Hypothalamus (tissue), 51 donors: ENCODE measurements around the gene GAREM1.
"Not testable (repeated sequence)": the region's sequence is repeated elsewhere in the genome, so short reads cannot be mapped to it uniquely, and the experiment has no call there.

Experiments
- DNase-seq, 51 donors: peaks; one replicate each; lab custom pipeline; 2025; lab: John Stamatoyannopoulos, UW

GAREM1 gene

DNA sequence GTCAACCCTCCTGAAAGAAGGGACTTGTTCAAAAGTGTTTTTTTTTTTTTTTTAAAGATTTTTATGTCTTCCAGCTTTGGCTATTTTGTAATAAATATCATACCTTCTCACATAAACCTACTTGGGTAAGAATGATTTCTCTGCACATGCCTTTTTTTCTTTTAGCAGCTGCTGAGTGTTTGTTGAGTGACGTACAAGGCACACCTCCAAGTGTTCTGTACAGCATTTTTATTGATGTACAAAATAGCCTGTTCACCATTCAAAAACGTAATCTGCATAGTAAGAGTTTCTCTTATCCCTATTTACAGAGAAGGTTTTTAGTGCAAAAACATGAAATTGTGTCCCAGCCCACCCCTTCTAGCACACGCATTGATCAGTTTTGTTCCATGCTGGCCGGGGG lies 203.2 kb downstream of the GAREM1 start:
- no peak for DNase-seq

DNA sequence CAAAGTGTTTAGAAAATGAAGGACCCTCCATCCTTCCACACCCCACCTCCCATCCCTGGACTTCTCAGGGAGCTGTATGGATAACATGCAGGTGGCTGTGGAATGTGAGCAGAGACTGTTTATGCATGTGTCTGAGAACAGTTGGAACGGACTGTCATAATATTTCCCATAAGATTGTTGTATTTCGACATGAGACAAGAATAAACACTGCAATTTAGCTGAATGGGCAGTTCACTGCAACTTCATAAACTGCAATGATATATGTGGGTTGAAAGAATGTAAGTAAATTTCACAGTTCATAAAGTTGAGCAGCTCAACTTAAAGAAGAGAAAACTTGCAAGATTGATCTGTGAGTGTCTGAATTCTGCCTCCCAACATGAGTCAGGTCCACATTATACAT lies 206.3 kb downstream of the GAREM1 start:
- DNase-seq: no peak

DNA sequence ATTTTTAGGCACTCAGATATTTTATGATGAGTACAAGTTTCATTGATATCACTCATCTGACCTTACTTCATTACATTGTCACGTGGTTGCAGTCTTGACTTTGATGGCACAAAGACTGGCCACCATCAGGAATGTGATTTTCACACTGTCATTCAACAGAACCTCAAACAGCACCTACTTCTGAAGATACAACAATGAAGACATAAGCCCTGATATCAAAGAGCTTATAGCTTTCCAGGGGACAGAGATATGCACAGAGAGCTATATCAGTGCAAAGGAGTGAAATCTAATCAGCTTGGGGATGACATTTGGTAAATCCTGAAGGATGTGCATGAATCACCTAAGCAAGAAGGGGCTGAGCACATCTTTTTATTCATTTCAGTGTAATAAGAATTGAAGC lies 208.6 kb downstream of the GAREM1 start:
- no peak for DNase-seq

DNA sequence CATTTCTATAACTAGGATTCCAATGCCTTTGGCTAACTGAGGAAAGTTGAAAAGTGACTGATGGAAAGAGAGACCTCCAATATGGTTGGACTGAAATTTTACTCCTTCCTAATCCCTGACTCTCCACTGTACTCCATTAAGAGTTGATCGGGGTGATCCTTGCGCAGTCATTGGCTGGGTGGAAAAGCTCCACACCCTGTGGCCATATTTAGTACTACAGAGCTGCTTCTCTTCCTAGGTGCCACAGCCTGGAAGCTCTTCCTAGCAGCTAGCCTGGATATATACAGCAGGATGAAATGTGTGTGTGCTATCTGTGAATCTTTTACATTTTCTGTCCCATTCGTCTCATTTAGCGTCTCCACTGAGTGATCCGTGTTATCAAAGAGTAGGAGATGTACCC lies 209.7 kb downstream of the GAREM1 start:
- no peak for DNase-seq

DNA sequence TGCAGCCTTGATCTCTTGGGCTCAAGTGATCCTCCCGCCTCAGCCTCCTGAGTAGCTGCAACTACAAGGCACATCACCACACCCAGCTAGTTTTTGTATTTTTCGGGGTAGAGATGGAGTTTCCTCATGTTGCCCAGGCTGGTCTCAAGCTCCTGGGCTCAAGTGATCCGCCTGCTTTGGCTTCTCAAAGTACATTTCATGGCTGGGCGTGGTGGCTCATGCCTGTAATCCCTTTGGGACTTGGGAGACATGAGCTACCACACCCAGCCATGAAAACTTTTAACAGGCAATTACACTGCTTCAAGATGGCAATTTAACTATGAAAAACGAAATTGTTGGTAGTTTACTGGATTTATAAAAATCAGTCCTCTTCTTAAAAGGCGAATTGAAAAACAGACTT lies 211.1 kb downstream of the GAREM1 start:
- no peak for DNase-seq

DNA sequence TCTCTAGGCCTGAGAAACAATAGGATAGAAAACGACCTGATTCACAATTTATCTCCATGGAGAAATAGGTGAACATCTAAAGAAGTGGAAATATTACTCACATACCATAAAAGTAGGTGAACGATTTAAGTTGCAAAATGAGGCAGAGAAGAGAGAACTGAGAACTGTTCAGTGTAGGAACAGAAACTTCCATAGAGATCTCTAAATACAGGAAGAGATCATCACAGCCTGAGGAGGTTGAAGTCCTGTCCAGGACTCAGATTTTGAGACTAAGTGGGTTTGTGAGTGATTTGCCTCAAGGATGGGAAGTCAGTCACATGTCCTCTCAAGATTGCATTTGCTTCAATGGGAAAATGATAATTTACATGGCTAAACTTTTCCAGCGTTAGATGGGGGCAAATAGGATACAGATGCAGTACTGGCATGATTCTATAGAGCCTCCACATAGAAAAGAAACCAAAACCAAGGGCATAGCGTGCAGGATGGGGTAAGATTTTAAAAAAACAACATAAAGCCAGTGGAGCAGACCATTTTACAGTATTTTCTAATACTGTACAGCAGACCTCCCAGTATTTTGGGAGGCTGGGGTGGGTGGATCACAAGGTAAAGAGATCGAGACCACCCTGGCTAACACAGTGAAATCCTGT lies 212.0 kb downstream of the GAREM1 start:
- no peak for DNase-seq

DNA sequence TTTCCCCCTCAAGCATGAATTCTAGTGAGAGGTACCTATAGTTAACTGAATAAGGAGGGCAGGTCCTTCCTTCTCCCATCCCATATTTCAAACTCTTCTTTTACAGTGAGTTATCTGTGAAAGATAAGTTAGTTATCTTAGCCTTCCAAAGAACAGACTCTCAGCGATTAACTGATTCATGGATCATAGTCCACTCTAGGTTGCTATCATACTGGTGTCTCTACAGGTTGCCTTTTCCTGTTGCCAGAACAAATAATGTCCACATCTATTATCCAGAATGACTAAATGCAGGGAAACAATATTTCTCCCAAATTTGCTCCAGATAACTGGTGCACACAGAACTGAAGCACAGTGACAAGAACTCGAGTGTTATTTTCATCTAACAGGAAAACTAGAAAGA lies 212.5 kb downstream of the GAREM1 start:
- no peak for DNase-seq

DNA sequence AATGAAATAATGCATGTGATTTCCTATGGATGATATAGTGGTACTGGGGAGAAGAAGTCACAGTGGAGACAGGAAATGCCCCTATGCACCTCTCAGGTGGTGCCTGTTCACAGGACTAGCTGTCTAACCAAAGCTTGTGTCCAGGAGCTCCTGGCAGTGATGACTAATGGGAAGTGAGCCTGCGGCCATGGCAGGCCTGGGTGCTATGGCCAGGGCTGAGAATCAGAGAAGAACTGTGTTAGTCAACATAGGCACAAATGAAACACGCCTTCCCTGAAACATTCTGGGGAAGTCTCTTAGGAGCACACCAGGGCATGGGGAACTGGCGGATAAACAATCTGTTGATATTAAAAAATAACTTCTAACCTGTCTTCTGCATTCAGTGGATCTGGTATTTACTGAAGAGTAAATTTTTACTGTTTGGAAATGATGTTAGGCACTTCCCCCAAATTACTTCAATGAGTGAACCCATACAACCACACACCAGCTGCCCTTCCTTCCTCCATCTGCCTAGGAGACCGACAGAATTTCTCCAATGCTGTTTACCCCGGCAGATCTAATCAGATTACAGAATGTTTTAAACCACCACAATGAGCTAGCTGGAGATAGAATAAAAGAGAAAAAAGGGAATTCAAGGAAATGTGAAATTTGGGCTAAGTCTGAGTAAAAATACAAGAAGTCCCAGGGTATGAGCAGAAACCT lies 213.4 kb downstream of the GAREM1 start:
- DNase-seq: peak in 1 of 51 donors; percentile 13

DNA sequence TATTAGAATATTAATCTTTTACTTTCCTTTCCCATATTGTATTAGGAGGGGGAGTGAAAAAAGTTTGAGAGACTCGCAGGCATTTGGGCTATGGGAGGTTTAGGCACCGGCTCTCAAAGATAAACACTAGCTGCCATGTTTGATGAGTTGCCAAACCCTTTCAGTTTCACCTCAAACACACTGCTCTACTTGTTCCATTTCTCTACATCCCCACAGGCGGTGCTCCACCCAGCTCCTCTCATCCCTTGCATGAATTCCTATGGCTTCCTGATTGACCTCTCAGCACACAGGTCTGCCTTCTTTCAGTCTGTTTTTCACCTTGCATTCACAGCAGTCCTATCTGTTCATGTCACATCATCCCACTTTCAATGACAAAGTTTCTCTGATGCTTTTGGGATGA lies 215.1 kb downstream of the GAREM1 start:
- no peak for DNase-seq

DNA sequence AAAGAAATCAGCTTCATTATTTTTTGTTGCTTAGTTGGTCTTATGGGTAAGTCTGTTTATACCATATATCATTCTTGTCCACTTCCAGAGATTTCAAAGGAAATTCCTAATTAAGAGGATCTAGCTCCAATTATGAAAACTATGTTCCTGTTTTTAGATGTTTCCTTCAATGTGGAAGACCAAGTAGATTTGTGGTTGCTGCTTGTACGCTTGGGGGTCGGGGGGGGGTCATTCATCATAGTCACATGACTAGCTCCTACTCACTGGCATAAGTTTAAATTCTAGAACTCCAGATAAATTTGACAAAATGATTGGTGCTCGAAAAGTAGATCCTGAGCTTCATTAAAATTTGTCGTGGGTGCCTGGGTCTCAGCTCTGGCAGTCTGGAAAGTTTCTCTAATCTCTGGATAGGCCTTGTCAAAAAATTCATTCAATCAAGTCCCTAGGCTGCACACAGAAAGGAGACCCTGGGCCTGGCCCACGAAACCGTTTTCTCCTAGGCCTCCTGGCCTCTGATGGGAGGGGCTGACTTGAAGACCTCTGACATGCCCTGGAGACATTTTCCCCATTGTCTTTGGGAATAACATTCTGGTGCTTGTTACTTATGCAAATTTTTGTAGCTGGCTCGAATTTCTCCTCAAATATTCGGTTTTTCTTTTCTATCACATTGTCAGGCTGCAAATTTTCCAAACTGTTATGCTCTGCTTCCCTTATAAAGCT lies 218.4 kb downstream of the GAREM1 start:
- DNase-seq: no peak

DNA sequence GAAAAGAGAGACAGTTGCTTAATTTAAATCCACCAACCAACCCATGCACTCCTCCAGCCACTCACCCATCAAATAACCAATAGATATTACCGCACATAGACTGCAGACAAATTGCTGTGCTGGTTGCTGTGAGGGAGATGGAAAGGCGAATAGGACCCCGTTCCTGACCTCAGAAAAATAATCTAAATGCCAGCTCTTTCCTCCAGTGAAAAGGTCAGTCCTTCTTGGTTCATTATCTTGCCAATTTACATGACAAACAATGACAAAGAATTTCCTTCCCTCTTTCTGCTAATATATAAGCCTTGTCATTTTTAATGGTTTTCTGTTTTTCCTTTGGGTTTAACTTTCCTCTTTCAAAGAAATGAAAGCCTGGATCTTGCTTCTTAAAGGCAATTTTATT lies 219.2 kb downstream of the GAREM1 start:
- DNase-seq: no peak

DNA sequence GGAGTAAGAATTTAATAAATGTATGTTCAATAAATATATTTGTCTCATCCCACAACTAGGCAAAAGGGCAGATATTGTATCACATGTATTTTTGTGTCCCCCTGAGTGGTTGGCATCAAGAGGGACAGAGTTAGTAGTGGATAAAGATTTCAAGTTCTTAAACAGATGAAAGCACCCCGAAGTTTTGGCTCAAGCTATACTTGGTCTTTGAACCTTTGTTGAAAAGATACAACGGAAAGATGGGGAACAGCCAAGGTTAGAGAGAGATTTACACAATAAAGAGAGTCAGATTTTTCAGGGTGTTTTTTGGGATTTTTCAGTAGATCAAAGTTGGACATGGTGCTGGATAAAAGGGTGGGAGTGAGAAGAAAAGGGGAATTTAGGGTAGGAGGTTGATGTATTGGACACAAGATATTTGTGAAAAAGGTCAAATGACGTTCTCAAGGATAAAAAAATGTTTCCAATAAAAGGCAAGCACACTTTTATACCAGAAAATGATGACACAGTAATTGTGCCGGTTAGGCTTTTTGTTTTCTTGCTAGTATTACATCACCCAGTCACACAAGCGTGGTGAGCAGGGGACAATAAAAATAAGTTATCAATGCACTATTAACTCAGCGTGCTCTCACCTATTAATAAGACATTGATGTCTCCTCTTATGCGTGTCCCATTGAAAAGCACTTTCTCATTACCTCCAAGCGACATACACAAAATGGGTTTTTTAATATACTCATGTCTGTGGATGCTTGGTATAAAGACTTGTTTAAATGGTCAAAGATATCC lies 221.3 kb downstream of the GAREM1 start:
- no peak for DNase-seq

DNA sequence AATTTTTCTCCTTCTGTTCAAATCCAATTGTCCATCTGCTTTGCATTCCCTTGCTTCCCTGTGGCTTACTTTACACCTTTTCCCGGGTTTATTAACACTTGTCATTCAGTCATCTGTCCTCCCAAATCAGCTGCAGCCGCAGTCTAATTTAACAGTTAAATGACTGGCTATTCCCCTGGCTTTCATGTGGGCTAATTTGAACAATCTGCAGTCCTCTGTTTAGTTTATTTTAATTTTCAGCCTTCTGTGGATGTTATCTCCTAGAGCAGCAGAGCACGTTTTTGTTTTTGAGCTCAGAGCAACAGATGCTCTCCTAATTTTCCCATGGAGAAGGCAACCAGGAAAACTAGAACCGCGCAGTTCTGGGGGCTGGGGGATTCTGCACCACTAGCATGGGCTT lies 225.8 kb downstream of the GAREM1 start:
- DNase-seq: no peak

DNA sequence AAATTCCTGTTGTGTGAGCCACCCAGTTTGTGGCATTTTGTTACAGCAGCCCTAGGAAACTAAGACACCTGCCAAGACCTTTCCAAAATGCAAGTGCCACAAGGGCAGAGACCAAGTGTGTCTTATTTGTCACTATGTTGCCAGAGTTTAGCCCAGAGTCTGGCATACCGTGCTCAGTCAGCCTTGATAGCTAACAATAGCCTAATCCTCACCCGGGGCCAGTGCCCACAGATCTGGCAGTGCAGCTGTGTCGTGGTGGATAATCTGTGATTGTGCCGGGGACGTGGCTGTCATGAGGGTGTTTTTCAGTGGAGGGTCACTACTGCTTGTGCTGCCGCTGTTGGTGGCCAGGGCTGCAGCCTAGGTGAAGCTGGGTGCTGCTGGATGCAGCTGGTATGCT lies 227.3 kb downstream of the GAREM1 start:
- DNase-seq: peak in 2 of 51 donors; percentile 8 to 21

DNA sequence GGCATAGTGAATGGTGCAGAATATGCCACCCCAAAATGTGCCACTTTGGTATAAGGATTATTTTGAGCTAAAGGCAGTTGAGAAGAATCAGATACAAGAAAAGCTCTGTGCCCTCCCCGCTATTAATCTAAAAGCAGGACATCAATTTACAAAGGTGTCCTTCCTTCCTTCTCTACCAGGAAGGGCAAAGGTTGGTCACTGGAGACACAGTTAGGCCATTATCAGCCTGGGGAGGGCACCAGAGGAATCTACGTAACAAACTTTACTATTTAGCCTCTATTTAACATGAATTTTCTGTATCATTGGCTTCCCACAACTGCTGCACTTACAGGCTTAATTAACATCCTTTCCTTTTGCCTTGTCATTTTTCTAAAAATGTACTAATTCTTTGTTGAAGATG lies 228.3 kb downstream of the GAREM1 start:
- no peak for DNase-seq

DNA sequence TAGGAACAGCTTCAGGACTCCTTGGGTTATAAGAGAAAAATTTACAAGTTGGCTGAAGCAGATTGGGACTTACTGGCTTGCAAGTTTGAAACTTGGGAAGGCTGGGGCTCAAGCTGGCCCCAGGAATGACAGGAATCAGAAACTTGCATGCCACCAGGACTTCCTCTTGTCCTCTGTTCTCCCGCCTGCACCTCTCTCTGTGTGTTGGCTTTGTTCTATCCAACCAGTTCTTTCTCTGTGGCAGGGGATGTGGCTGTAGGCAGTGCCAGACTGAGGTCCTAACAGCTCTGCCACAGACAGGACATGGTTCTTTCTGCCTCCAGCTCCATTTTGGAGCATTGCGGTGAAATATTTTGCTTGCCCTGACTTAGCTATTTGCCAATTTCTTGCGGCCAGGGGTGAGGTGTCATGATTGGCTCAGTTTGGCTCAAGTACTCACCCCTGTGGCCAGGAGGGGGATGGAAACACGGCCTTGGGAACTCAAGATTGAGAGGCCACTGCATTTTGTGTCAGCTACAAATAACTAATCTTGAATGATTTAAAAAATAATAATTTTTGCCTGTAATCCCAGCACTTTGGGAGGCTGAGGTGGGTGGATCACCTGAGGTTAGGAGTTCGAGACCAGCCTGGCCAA lies 231.9 kb downstream of the GAREM1 start:
- no peak for DNase-seq

DNA sequence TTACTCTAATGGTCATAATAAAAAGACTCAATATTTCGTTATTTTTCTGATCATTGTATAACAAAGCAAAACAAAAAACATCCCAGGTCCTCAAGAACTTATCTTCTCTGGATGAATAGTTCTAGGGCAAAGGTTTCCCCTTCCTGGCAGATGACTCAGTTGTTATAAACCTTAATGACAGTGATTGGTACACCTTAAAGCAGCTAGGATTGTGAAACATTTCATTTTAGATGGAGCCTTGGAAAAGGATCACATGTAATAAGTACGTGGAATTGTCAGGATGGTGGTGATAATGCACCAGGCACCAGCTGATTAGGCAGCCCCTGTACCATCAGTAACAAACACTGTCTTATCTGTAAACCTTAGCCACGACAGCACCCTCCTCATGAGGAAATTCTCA lies 233.6 kb downstream of the GAREM1 start:
- no peak for DNase-seq

DNA sequence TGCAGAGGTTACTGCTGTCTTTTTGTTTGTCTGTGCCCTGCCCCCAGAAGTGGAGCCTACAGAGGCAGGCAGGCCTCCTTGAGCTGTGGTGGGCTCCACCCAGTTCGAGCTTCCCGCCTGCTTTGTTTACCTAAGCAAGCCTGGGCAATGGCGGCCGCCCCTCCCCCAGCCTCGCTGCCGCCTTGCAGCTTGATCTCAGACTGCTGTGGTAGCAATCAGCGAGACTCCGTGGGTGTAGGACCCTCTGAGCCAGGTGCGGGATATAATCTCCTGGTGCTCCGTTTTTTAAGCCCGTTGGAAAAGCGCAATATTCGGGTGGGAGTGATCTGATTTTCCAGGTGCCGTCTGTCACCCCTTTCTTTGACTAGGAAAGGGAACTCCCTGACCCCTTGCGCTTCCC lies 237.3 kb downstream of the GAREM1 start:
- not testable (repeated sequence) for DNase-seq

DNA sequence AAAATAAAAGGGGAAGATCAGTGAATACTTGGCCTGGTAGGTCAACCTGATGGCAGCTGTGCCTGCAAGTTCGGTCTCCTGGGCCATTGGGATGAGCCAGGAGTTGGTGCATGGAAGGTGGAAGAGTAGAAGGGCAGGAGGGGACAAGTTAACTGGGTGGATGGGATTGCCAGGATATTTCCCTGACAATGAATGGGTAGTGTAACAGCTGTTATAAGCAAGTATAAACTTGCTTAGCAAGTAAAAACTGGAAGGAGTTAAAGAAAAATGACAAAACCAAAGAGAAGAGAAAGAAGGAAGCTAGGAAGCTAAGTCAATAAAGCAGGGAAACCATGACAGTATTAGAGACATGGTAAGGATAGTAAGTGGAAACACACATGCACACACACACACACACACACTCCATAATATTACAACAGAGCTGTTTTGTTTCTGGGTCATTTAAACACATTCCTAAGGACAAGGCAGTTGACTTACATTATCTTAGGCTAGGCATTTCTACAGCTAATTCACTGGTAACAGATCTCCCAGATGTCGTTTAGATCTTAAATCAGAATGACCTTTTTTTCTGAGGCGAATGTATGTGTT lies 251.2 kb downstream of the GAREM1 start:
- DNase-seq: no peak

DNA sequence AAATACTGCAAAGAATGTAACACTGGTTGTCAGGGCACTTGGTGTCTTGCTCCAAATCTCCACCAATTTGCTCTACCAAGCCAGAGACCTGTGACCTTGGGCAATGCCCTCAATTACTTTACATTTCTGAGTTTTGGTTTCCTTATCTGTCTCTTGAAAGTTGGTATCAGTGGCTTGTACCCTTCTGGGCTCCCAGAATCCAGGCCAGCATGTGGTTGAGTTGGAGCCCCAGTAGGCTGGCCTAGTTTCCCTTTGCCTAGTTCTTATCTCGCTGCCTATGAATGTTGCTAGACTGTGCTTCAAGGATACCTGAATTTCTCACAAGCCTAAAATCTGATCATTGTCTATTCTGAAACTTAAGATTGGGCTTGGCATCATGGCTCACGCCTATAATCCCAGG lies 254.3 kb downstream of the GAREM1 start:
- DNase-seq: no peak
